ENCODE measurements around the gene MBD6. TPM values are rescaled to one million over a fixed set of nuclear protein-coding genes. Genes with fewer than 3 reads are reported as not detected.
"Not testable (repeated sequence)": the region's sequence is repeated elsewhere in the genome, so short reads cannot be mapped to it uniquely, and the experiment has no call there.

Gene MBD6
- polyA plus RNA-seq, 3 donors = 2.4 to 47.7 (median 2.6) TPM

- Mint-ChIP-seq H3K27me3 (ENCODE audit: low read depth in 3 of 3) (peaks cover 0 to 2% (median 0%) of the 10 kb centered on the region in 3 donors), H3K36me3 (peaks cover 79 to 99% of the 10 kb centered on the region in 2 donors), H3K9me3 (peaks cover 0 to 2% (median 0%) of the 10 kb centered on the region in 7 donors), H3K27ac (peak overlapping the region in 1 of 7 donors; percentile 32), H3K4me3 (no peak overlapping the region), H3K4me1 (no peaks in the 10 kb centered on the region)
- Histone ChIP-seq H2AFZ (ENCODE audit: insufficient read depth, low read depth, low read length, poor library complexity, severe bottlenecking) (no peak overlapping the region), H3K27me3 (ENCODE audit: control insufficient read depth in 2 of 2, insufficient read depth in 2 of 2, low read length in 2 of 2) (no peaks in the 10 kb centered on the region), H3K9me3 (replicated peaks in 1 of 2; ENCODE audit: control insufficient read depth in 1 of 2, insufficient read depth in 1 of 2, low read length in 2 of 2) (no peaks in the 10 kb centered on the region), H3K4me2 (replicated peaks; ENCODE audit: extremely low read depth, low read length, poor library complexity, severe bottlenecking) (no peak overlapping the region), H3K4me1 (ENCODE audit: control insufficient read depth in 1 of 2, insufficient read depth in 2 of 2, low read length in 2 of 2) (no peaks in the 10 kb centered on the region), H3K79me2 (ENCODE audit: insufficient read depth, low read length) (no peaks in the 10 kb centered on the region), H3K36me3 (replicated peaks in 1 of 2; ENCODE audit: control insufficient read depth in 1 of 2, insufficient read depth in 2 of 2, low read length in 2 of 2) (peaks cover 70 to 93% of the 10 kb centered on the region in 2 donors), H3K4me3 (replicated peaks in 1 of 3; ENCODE audit: low read depth in 2 of 3, low read length in 3 of 3) (no peak overlapping the region), H3K9ac (ENCODE audit: insufficient read depth, low read length, poor library complexity, severe bottlenecking) (no peak overlapping the region), H3K27ac (ENCODE audit: low read depth in 1 of 2, low read length in 2 of 2) (no peak overlapping the region), H4K20me1 (ENCODE audit: insufficient read depth, low read length) (peaks cover 10% of the 10 kb centered on the region)
- no peak for TF ChIP-seq CTCF (IDR thresholded peaks at IDR 0.05)
- DNase-seq = no peak
- intact Hi-C loops (cut with micrococcal nuclease) = no loop called here
- 96% methylated on average over 9 of the region's 11 CpGs for WGBS (ENCODE audit: insufficient coverage)
Measured at GRCh38 chr12:57500213-57500612, 22.4 kb upstream of the MBD6 start.

- H3K4me2 ChIP-seq (replicated peaks; ENCODE audit: extremely low read depth, low read length, poor library complexity, severe bottlenecking); H4K20me1 ChIP-seq (ENCODE audit: insufficient read depth, low read length); H3K4me1 Mint-ChIP-seq; H3K27me3 ChIP-seq (ENCODE audit: control insufficient read depth in 2 of 2, insufficient read depth in 2 of 2, low read length in 2 of 2); H2AFZ ChIP-seq (ENCODE audit: insufficient read depth, low read depth, low read length, poor library complexity, severe bottlenecking); H3K9me3 ChIP-seq (replicated peaks in 1 of 2; ENCODE audit: control insufficient read depth in 1 of 2, insufficient read depth in 1 of 2, low read length in 2 of 2); H3K79me2 ChIP-seq (ENCODE audit: insufficient read depth, low read length); H3K4me3 ChIP-seq (replicated peaks in 1 of 3; ENCODE audit: low read depth in 2 of 3, low read length in 3 of 3); H3K27ac ChIP-seq (ENCODE audit: low read depth in 1 of 2, low read length in 2 of 2); DNase-seq; H3K4me1 ChIP-seq (ENCODE audit: control insufficient read depth in 1 of 2, insufficient read depth in 2 of 2, low read length in 2 of 2); H3K9me3 Mint-ChIP-seq; H3K9ac ChIP-seq (ENCODE audit: insufficient read depth, low read length, poor library complexity, severe bottlenecking); intact Hi-C loops (cut with micrococcal nuclease); H3K4me3 Mint-ChIP-seq; H3K27me3 Mint-ChIP-seq (ENCODE audit: low read depth in 3 of 3): not testable (repeated sequence)
- H3K36me3 ChIP-seq (replicated peaks in 1 of 2; ENCODE audit: control insufficient read depth in 1 of 2, insufficient read depth in 2 of 2, low read length in 2 of 2) = peaks cover 74 to 90% of the 10 kb centered on the region in 2 donors
- peaks cover 78 to 93% of the 10 kb centered on the region in 2 donors for H3K36me3 Mint-ChIP-seq
- H3K27ac Mint-ChIP-seq = peak overlapping the region in 1 of 7 donors; percentile 73
- 100% methylated on average over 5 of the region's 22 CpGs for WGBS (ENCODE audit: insufficient coverage)
Measured at GRCh38 chr12:57502311-57502969, 20.2 kb upstream of the MBD6 start.

- H3K36me3 ChIP-seq (replicated peaks in 1 of 2; ENCODE audit: control insufficient read depth in 1 of 2, insufficient read depth in 2 of 2, low read length in 2 of 2) = peaks cover 63 to 81% of the 10 kb centered on the region in 2 donors
- H3K27me3 Mint-ChIP-seq (ENCODE audit: low read depth in 3 of 3); H3K79me2 ChIP-seq (ENCODE audit: insufficient read depth, low read length); H3K4me1 Mint-ChIP-seq; H3K9me3 Mint-ChIP-seq; H3K9me3 ChIP-seq (replicated peaks in 1 of 2; ENCODE audit: control insufficient read depth in 1 of 2, insufficient read depth in 1 of 2, low read length in 2 of 2); H3K4me3 ChIP-seq (replicated peaks in 1 of 3; ENCODE audit: low read depth in 2 of 3, low read length in 3 of 3); H3K27me3 ChIP-seq (ENCODE audit: control insufficient read depth in 2 of 2, insufficient read depth in 2 of 2, low read length in 2 of 2); H2AFZ ChIP-seq (ENCODE audit: insufficient read depth, low read depth, low read length, poor library complexity, severe bottlenecking); H4K20me1 ChIP-seq (ENCODE audit: insufficient read depth, low read length); H3K4me2 ChIP-seq (replicated peaks; ENCODE audit: extremely low read depth, low read length, poor library complexity, severe bottlenecking); H3K27ac ChIP-seq (ENCODE audit: low read depth in 1 of 2, low read length in 2 of 2); DNase-seq; H3K4me3 Mint-ChIP-seq; H3K9ac ChIP-seq (ENCODE audit: insufficient read depth, low read length, poor library complexity, severe bottlenecking); intact Hi-C loops (cut with micrococcal nuclease); H3K4me1 ChIP-seq (ENCODE audit: control insufficient read depth in 1 of 2, insufficient read depth in 2 of 2, low read length in 2 of 2): not testable (repeated sequence)
- peak overlapping the region in 1 of 7 donors; percentile 10 for H3K27ac Mint-ChIP-seq
- H3K36me3 Mint-ChIP-seq = peaks cover 70 to 86% of the 10 kb centered on the region in 2 donors
- WGBS (ENCODE audit: insufficient coverage) = no CpG with 5 or more reads among the region's 4 CpGs
Measured at GRCh38 chr12:57506541-57506940, 16.1 kb upstream of the MBD6 start.

- H3K4me1 ChIP-seq (ENCODE audit: control insufficient read depth in 1 of 2, insufficient read depth in 2 of 2, low read length in 2 of 2); H3K4me3 ChIP-seq (replicated peaks in 1 of 3; ENCODE audit: low read depth in 2 of 3, low read length in 3 of 3); H3K4me1 Mint-ChIP-seq; H3K27ac ChIP-seq (ENCODE audit: low read depth in 1 of 2, low read length in 2 of 2); DNase-seq; H3K9ac ChIP-seq (ENCODE audit: insufficient read depth, low read length, poor library complexity, severe bottlenecking); H3K4me2 ChIP-seq (replicated peaks; ENCODE audit: extremely low read depth, low read length, poor library complexity, severe bottlenecking); H3K4me3 Mint-ChIP-seq; H3K79me2 ChIP-seq (ENCODE audit: insufficient read depth, low read length); H3K27me3 Mint-ChIP-seq (ENCODE audit: low read depth in 3 of 3); H2AFZ ChIP-seq (ENCODE audit: insufficient read depth, low read depth, low read length, poor library complexity, severe bottlenecking); intact Hi-C loops (cut with micrococcal nuclease); H3K9me3 Mint-ChIP-seq; H3K9me3 ChIP-seq (replicated peaks in 1 of 2; ENCODE audit: control insufficient read depth in 1 of 2, insufficient read depth in 1 of 2, low read length in 2 of 2); H4K20me1 ChIP-seq (ENCODE audit: insufficient read depth, low read length); H3K27me3 ChIP-seq (ENCODE audit: control insufficient read depth in 2 of 2, insufficient read depth in 2 of 2, low read length in 2 of 2): not testable (repeated sequence)
- peak overlapping the region in 1 of 7 donors; percentile 66 for H3K27ac Mint-ChIP-seq
- no CpG with 5 or more reads among the region's 28 CpGs for WGBS (ENCODE audit: insufficient coverage)
- H3K36me3 Mint-ChIP-seq = peaks cover 73 to 86% of the 10 kb centered on the region in 2 donors
- peaks cover 65 to 81% of the 10 kb centered on the region in 2 donors for H3K36me3 ChIP-seq (replicated peaks in 1 of 2; ENCODE audit: control insufficient read depth in 1 of 2, insufficient read depth in 2 of 2, low read length in 2 of 2)
Measured at GRCh38 chr12:57507796-57508195, 14.8 kb upstream of the MBD6 start.

Measured in CD14-positive monocyte (primary cell).